GM23338 (cell line): ENCODE results near the gene DCTN2. TPM values are rescaled to one million over a fixed set of nuclear protein-coding genes. Genes with fewer than 3 reads are reported as not detected.

Experiments
- ATAC-seq: fragments of 200-7000 bp; cut with Tn5 transposase; 3 replicates; pipeline ENCODE4 v1.9.1; 2020
- DNase-seq: peaks from one replicate; pipeline ENCODE4 v3.0.0-alpha.2; 2015; ENCODE audit warnings: low spot score
- H2AFZ ChIP-seq: fragments of 200-600 bp; sonication (generic); 2 replicates; pipeline ENCODE4 v1.8.0; 2016; ENCODE audit warnings: antibody characterized with exemption, mild to moderate bottlenecking, moderate library complexity
- H3F3A ChIP-seq: fragments of 200-600 bp; sonication (generic); replicated peaks from 2 replicates; pipeline ENCODE4 v1.8.0; 2017; ENCODE audit warnings: antibody characterized with exemption, mixed run types, low read depth
- H3K27ac ChIP-seq: fragments of 200-600 bp; sonication (generic); 2 replicates; pipeline ENCODE4 v1.6.1; 2016; ENCODE audit warnings: low read depth
- H3K27me3 ChIP-seq: fragments of 200-600 bp; sonication (generic); 2 replicates; pipeline ENCODE4 v1.8.0; 2016; ENCODE audit warnings: mild to moderate bottlenecking, mixed run types, moderate library complexity; ENCODE audit not compliant: insufficient read depth
- H3K36me3 ChIP-seq: fragments of 200-600 bp; sonication (generic); 2 replicates; pipeline ENCODE4 v1.8.0; 2016; ENCODE audit warnings: mild to moderate bottlenecking; ENCODE audit not compliant: insufficient read depth
- H3K4me1 ChIP-seq: fragments of 200-600 bp; sonication (generic); 2 replicates; pipeline ENCODE4 v1.8.0; 2016; ENCODE audit warnings: mild to moderate bottlenecking, moderate library complexity; ENCODE audit not compliant: insufficient read depth
- H3K4me2 ChIP-seq: fragments of 200-600 bp; sonication (generic); 2 replicates; pipeline ENCODE4 v1.7.1; 2017; ENCODE audit warnings: mixed run types
- H3K4me3 ChIP-seq: fragments of 200-600 bp; sonication (generic); 2 replicates; pipeline ENCODE4 v1.6.1; 2016; ENCODE audit warnings: mixed run types
- H3K79me2 ChIP-seq: fragments of 200-600 bp; sonication (generic); replicated peaks from 2 replicates; pipeline ENCODE4 v1.8.0; 2017; ENCODE audit warnings: mild to moderate bottlenecking; ENCODE audit not compliant: insufficient read depth
- H3K9me2 ChIP-seq: fragments of 200-600 bp; sonication (generic); 2 replicates; pipeline ENCODE4 v1.8.0; 2017; ENCODE audit not compliant: insufficient read depth
- H4K20me1 ChIP-seq: fragments of 200-600 bp; sonication (generic); replicated peaks from 2 replicates; pipeline ENCODE4 v1.8.0; 2017; ENCODE audit warnings: mild to moderate bottlenecking; ENCODE audit not compliant: insufficient read depth
- H3K27ac Mint-ChIP-seq: 2 replicates; pipeline ENCODE4 v1.8.0; 2020; ENCODE audit warnings: inconsistent platforms, mild to moderate bottlenecking, moderate library complexity, mixed read lengths
- H3K27me3 Mint-ChIP-seq: 3 replicates; pipeline ENCODE4 v1.8.0; 2022; ENCODE audit warnings: low read depth, mild to moderate bottlenecking, moderate library complexity, mixed read lengths, inconsistent platforms; ENCODE audit not compliant: insufficient read depth, poor library complexity
- H3K36me3 Mint-ChIP-seq: 3 replicates; pipeline ENCODE4 v1.8.0; 2021; ENCODE audit warnings: low read depth, mild to moderate bottlenecking, inconsistent platforms, moderate library complexity, mixed read lengths
- H3K4me1 Mint-ChIP-seq: 3 replicates; pipeline ENCODE4 v1.8.0; 2020; ENCODE audit warnings: mild to moderate bottlenecking, inconsistent platforms, mixed read lengths
- H3K4me3 Mint-ChIP-seq: 3 replicates; pipeline ENCODE4 v1.8.0; 2021; ENCODE audit warnings: moderate library complexity, mild to moderate bottlenecking, inconsistent platforms, mixed read lengths
- H3K9me3 Mint-ChIP-seq: 3 replicates; pipeline ENCODE4 v1.8.0; 2020; ENCODE audit warnings: moderate library complexity, mild to moderate bottlenecking, inconsistent platforms, mixed read lengths
- CREB1 ChIP-seq: fragments of 250-450 bp; sonication (Bioruptor Pico); IDR thresholded peaks from 2 replicates; pipeline ENCODE4 v1.5.0; 2020; ENCODE audit warnings: low read depth, mild to moderate bottlenecking, moderate library complexity
- ETS1 ChIP-seq: IDR thresholded peaks from 2 replicates; pipeline ENCODE4 v1.6.1; 2016; ENCODE audit warnings: antibody characterized with exemption
- EZH2 ChIP-seq: fragments of 200-600 bp; sonication (generic); IDR thresholded peaks from one replicate; pipeline ENCODE4 v1.8.0; 2017; ENCODE audit warnings: antibody characterized with exemption, mild to moderate bottlenecking, low read depth; ENCODE audit not compliant: unreplicated experiment
- POLR2AphosphoS5 ChIP-seq: IDR thresholded peaks from 2 replicates; pipeline ENCODE4 v1.6.1; 2016; ENCODE audit warnings: antibody characterized with exemption, low read depth
- REST ChIP-seq: IDR thresholded peaks from one replicate; pipeline ENCODE4 v1.6.1; 2018; ENCODE audit warnings: antibody characterized with exemption; ENCODE audit not compliant: unreplicated experiment
- STAT1 ChIP-seq: IDR thresholded peaks from one replicate; pipeline ENCODE4 v1.6.1; 2016; ENCODE audit warnings: antibody characterized with exemption; ENCODE audit not compliant: unreplicated experiment
- ZNF331 ChIP-seq: fragments of 250-450 bp; sonication (Bioruptor Pico); IDR thresholded peaks from 2 replicates; pipeline ENCODE4 v1.5.0; 2020; ENCODE audit warnings: low read depth, mild to moderate bottlenecking, moderate library complexity
- polyA plus RNA-seq: library from polyadenylated mRNA; unstranded; fragments of >200 nt; fragmentation: Nextera tagmentation; extraction: Ambion mirVana; gene quantifications from 2 replicates; pipeline ENCODE4 v1.2.1, GENCODE V29; 2016
- total RNA-seq: library from RNA; depleted of rRNA; stranded (reverse); fragments of >200 nt; shearing (Covaris generic); gene quantifications from 2 replicates; pipeline ENCODE4 v1.2.3, GENCODE V29; 2014

DCTN2 gene
- total and polyA plus RNA-seq, 2 experiments from 2014 or later, result 56.1 to 157 TPM

GRCh38 chr12:57528831-57529555, 18.0 kb downstream of the DCTN2 start:
- no peaks in the 10 kb centered on the region for H3K9me3 Mint-ChIP-seq
- H3K4me1 Mint-ChIP-seq, result peaks cover 21% of the 10 kb centered on the region
- H3K27ac Mint-ChIP-seq, result no peak overlapping the region
- no peak overlapping the region for H3K4me3 ChIP-seq
- peaks cover 17% of the 10 kb centered on the region for H3K27me3 Mint-ChIP-seq
- H3F3A ChIP-seq, result 0 out of 2 replicates have a peak, but pooled peaks cover 8% of the 10 kb centered on the region
- H4K20me1 ChIP-seq, result peaks cover 12% of the 10 kb centered on the region
- H3K27ac ChIP-seq, result no peak overlapping the region
- no peak overlapping the region for H2AFZ ChIP-seq
- peaks cover 62% of the 10 kb centered on the region for H3K36me3 Mint-ChIP-seq
- no peak overlapping the region for H3K4me2 ChIP-seq
- no peak overlapping the region for H3K4me3 Mint-ChIP-seq
- peaks cover 8% of the 10 kb centered on the region; the same call in 1 of the 2 replicates for H3K4me1 ChIP-seq
- ATAC-seq, result no peak
- no peak for TF ChIP-seq STAT1
- H3K36me3 ChIP-seq, result peaks cover 16% of the 10 kb centered on the region
- no peaks in the 10 kb centered on the region for H3K27me3 ChIP-seq
- 0 out of 2 replicates have a peak, but pooled peaks cover 4% of the 10 kb centered on the region for H3K79me2 ChIP-seq
- DNase-seq, result no peak
- H3K9me2 ChIP-seq, result no peaks in the 10 kb centered on the region

GRCh38 chr12:57528176-57528575, 18.8 kb downstream of the DCTN2 start:
- Histone ChIP-seq H3K27me3 (no peaks in the 10 kb centered on the region), H3K4me1 (peaks cover 14% of the 10 kb centered on the region), H3K27ac (no peak overlapping the region), H3K4me3 (no peak overlapping the region), H4K20me1 (peaks cover 17% of the 10 kb centered on the region), H3K36me3 (peaks cover 13% of the 10 kb centered on the region), H3K9me2 (no peaks in the 10 kb centered on the region), H3F3A (peaks cover 17% of the 10 kb centered on the region; the same call in 1 of the 2 replicates), H3K79me2 (0 out of 2 replicates have a peak, but pooled peaks cover 7% of the 10 kb centered on the region), H2AFZ (no peak overlapping the region), H3K4me2 (no peak overlapping the region)
- Mint-ChIP-seq H3K9me3 (no peaks in the 10 kb centered on the region), H3K27me3 (peaks cover 25% of the 10 kb centered on the region), H3K4me1 (peaks cover 29% of the 10 kb centered on the region), H3K4me3 (no peak overlapping the region), H3K36me3 (peaks cover 54% of the 10 kb centered on the region), H3K27ac (no peak overlapping the region)
- TF ChIP-seq POLR2AphosphoS5, result no peak
- no peak for TF ChIP-seq ETS1
- TF ChIP-seq STAT1, result no peak
- no peak for TF ChIP-seq EZH2
- no peak for TF ChIP-seq REST
- no peak for TF ChIP-seq CREB1 (CRISPR knock-in tag)
- no peak for TF ChIP-seq ZNF331 (CRISPR knock-in tag)
- DNase-seq, result no peak
- no peak for ATAC-seq
